Prostate gland (tissue), 2 donors: ENCODE measurements around the gene CCNL2.

ENCODE experiments used
- CTCF ChIP-seq, 4 experiments: fragments of 200-600 bp in 2 of 4; fragments of 450-650 bp in 2 of 4; sonication (generic) in 2 of 4; IDR thresholded peaks; 1 replicate in 3 of 4; 2 replicates in 1 of 4; pipeline ENCODE4 v1.5.1; 2016 to 2019; ENCODE audit warnings: antibody characterized with exemption in 4 of 4, mild to moderate bottlenecking in 2 of 4, moderate library complexity in 2 of 4
- POLR2A ChIP-seq: fragments of 450-650 bp; IDR thresholded peaks from one replicate; pipeline ENCODE4 v1.6.1; 2016; ENCODE audit warnings: antibody characterized with exemption, mild to moderate bottlenecking

GRCh38 chr1:1397839-1398523 lies 1.2 kb downstream of the CCNL2 start:
- TF ChIP-seq CTCF (IDR thresholded peaks at IDR 0.05) (no peak), POLR2A (no peak)
